Measurements from ENCODE around the gene LDLRAD4.

- TF ChIP-seq GATA3 (IDR thresholded peaks at IDR 0.05; ENCODE audit: low read depth, low read length) (no peak), GATA2 (IDR thresholded peaks at IDR 0.05; ENCODE audit: low read depth, low read length) (no peak)
These were observed 190.5 kb downstream of the LDLRAD4 start for GRCh38 chr18:13409026-13409425.
